Loucy (cell line): ENCODE measurements around the gene BBX.

Experiments
- H2AFZ ChIP-seq: fragments of 200-600 bp; sonication (generic); 2 replicates; pipeline ENCODE4 v1.6.0; 2016; ENCODE audit warnings: antibody characterized with exemption, mild to moderate bottlenecking, low read length, moderate library complexity
- H3F3A ChIP-seq: fragments of 200-600 bp; 2 replicates; pipeline ENCODE4 v1.6.0; 2016; ENCODE audit warnings: antibody characterized with exemption, low read depth, mild to moderate bottlenecking
- H3K27me3 ChIP-seq: fragments of 200-600 bp; sonication (generic); 2 replicates; pipeline ENCODE4 v1.6.1; 2014; ENCODE audit warnings: low read length, mild to moderate bottlenecking; ENCODE audit not compliant: insufficient read depth, poor library complexity, severe bottlenecking
- H3K36me3 ChIP-seq: fragments of 200-600 bp; sonication (generic); 2 replicates; pipeline ENCODE4 v1.6.1; 2016; ENCODE audit warnings: low read length; ENCODE audit not compliant: insufficient read depth
- H3K4me1 ChIP-seq: fragments of 200-600 bp; sonication (generic); 2 replicates; pipeline ENCODE4 v1.5.1; 2014; ENCODE audit warnings: low read length, mild to moderate bottlenecking; ENCODE audit not compliant: insufficient read depth, poor library complexity, severe bottlenecking
- H3K4me2 ChIP-seq: fragments of 200-600 bp; sonication (generic); 2 replicates; pipeline ENCODE4 v1.6.0; 2014; ENCODE audit warnings: antibody characterized with exemption, low read length, low read depth, mild to moderate bottlenecking; ENCODE audit not compliant: poor library complexity, severe bottlenecking
- H3K4me3 ChIP-seq: fragments of 200-600 bp; sonication (generic); 2 replicates; pipeline ENCODE4 v1.5.1; 2014; ENCODE audit warnings: low read length, mild to moderate bottlenecking, mixed read lengths; ENCODE audit not compliant: poor library complexity, severe bottlenecking
- H3K79me2 ChIP-seq: fragments of 200-600 bp; sonication (generic); 2 replicates; pipeline ENCODE4 v1.6.1; 2014; ENCODE audit warnings: low read length; ENCODE audit not compliant: insufficient read depth
- H3K9ac ChIP-seq: fragments of 200-600 bp; sonication (generic); 2 replicates; pipeline ENCODE4 v1.6.0; 2014; ENCODE audit warnings: mild to moderate bottlenecking, low read depth, low read length, moderate library complexity; ENCODE audit not compliant: poor library complexity, severe bottlenecking
- H3K9me2 ChIP-seq: fragments of 200-600 bp; sonication (generic); replicated peaks from 2 replicates; pipeline ENCODE4 v1.6.1; 2016; ENCODE audit warnings: low read depth, low read length, mixed read lengths
- H3K9me3 ChIP-seq: fragments of 200-600 bp; sonication (generic); 2 replicates; pipeline ENCODE4 v1.6.1; 2014; ENCODE audit warnings: mild to moderate bottlenecking, antibody characterized with exemption, low read length, low read depth; ENCODE audit not compliant: insufficient read depth
- H4K20me1 ChIP-seq: fragments of 200-600 bp; sonication (generic); 2 replicates; pipeline ENCODE4 v1.6.0; 2014; ENCODE audit warnings: antibody characterized with exemption, low read length, mild to moderate bottlenecking; ENCODE audit not compliant: insufficient read depth, poor library complexity, severe bottlenecking
- EZH2phosphoT487 ChIP-seq: fragments of 200-600 bp; IDR thresholded peaks from 2 replicates; pipeline ENCODE4 v1.6.1; 2018; ENCODE audit warnings: antibody characterized with exemption, mild to moderate bottlenecking, moderate library complexity, borderline replicate concordance
- TF ChIP-seq, protein P1 (sequence below): fragments of 200-600 bp; sonication (generic); conservative IDR thresholded peaks from 2 replicates; pipeline ENCODE4 v1.5.1; 2014; ENCODE audit warnings: mild to moderate bottlenecking, antibody characterized with exemption, low read length

Gene BBX

GRCh38 chr3:107781253-107781652, 258.5 kb downstream of the BBX start:
- H3K4me3 ChIP-seq = no peak overlapping the region
- H3F3A ChIP-seq = no peaks in the 10 kb centered on the region
- peaks cover 80% of the 10 kb centered on the region for H3K36me3 ChIP-seq
- TF ChIP-seq EZH2phosphoT487 = no peak
- TF ChIP-seq, protein P1, sequence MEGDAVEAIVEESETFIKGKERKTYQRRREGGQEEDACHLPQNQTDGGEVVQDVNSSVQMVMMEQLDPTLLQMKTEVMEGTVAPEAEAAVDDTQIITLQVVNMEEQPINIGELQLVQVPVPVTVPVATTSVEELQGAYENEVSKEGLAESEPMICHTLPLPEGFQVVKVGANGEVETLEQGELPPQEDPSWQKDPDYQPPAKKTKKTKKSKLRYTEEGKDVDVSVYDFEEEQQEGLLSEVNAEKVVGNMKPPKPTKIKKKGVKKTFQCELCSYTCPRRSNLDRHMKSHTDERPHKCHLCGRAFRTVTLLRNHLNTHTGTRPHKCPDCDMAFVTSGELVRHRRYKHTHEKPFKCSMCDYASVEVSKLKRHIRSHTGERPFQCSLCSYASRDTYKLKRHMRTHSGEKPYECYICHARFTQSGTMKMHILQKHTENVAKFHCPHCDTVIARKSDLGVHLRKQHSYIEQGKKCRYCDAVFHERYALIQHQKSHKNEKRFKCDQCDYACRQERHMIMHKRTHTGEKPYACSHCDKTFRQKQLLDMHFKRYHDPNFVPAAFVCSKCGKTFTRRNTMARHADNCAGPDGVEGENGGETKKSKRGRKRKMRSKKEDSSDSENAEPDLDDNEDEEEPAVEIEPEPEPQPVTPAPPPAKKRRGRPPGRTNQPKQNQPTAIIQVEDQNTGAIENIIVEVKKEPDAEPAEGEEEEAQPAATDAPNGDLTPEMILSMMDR = no peak
- H3K9me3 ChIP-seq = no peaks in the 10 kb centered on the region
- H3K4me2 ChIP-seq = no peak overlapping the region
- no peaks in the 10 kb centered on the region for H3K9me2 ChIP-seq
- no peak overlapping the region for H3K9ac ChIP-seq
- H3K79me2 ChIP-seq = no peaks in the 10 kb centered on the region
- no peaks in the 10 kb centered on the region for H4K20me1 ChIP-seq
- H3K27me3 ChIP-seq = no peaks in the 10 kb centered on the region
- H2AFZ ChIP-seq = no peak overlapping the region
- H3K4me1 ChIP-seq = no peaks in the 10 kb centered on the region

- Histone ChIP-seq H4K20me1 (no peaks in the 10 kb centered on the region), H3K4me2 (no peak overlapping the region), H2AFZ (no peak overlapping the region), H3K36me3 (peaks cover 80% of the 10 kb centered on the region), H3K9ac (no peak overlapping the region), H3K79me2 (no peaks in the 10 kb centered on the region), H3K9me3 (no peaks in the 10 kb centered on the region), H3K4me1 (no peaks in the 10 kb centered on the region), H3K27me3 (no peaks in the 10 kb centered on the region), H3F3A (no peaks in the 10 kb centered on the region), H3K4me3 (no peak overlapping the region), H3K9me2 (no peaks in the 10 kb centered on the region)
- TF ChIP-seq, protein P1 = no peak
- TF ChIP-seq EZH2phosphoT487 = no peak
Measured at GRCh38 chr3:107782054-107782453, 259.3 kb downstream of the BBX start.

GRCh38 chr3:107790612-107791011, 267.9 kb downstream of the BBX start:
- Histone ChIP-seq H3K9me2 (no peaks in the 10 kb centered on the region), H3K36me3 (peaks cover 61% of the 10 kb centered on the region), H3K27me3 (no peaks in the 10 kb centered on the region), H3K4me3 (no peak overlapping the region), H2AFZ (no peak overlapping the region), H3K79me2 (no peaks in the 10 kb centered on the region), H4K20me1 (no peaks in the 10 kb centered on the region), H3K4me1 (no peaks in the 10 kb centered on the region), H3K9me3 (no peaks in the 10 kb centered on the region), H3F3A (no peaks in the 10 kb centered on the region), H3K4me2 (no peak overlapping the region), H3K9ac (no peak overlapping the region)
- TF ChIP-seq, protein P1 = no peak
- no peak for TF ChIP-seq EZH2phosphoT487
